Measurements from ENCODE around the gene HMX2.
A peak's percentile ranks its signal among the peaks of the same experiment; 100 is the strongest.
"Not testable (repeated sequence)": the region's sequence is repeated elsewhere in the genome, so short reads cannot be mapped to it uniquely, and the experiment has no call there.

Gene HMX2

GRCh38 chr10:123151737-123152135 is 3.8 kb downstream of the HMX2 start:
- Mint-ChIP-seq H3K4me3 (peak overlapping the region; percentile 57 to 58), H3K27ac (no peak overlapping the region), H3K27me3 (peaks cover 21 to 40% of the 10 kb centered on the region in 2 donors), H3K9me3 (no peaks in the 10 kb centered on the region), H3K4me1 (peaks cover 19 to 43% of the 10 kb centered on the region in 2 donors), H3K36me3 (peaks cover 14 to 18% of the 10 kb centered on the region in 2 donors)
- ATAC-seq (replicated peaks) (no peak), DNase-seq (no peak)

GRCh38 chr10:123153486-123154091 is 5.7 kb downstream of the HMX2 start:
- Mint-ChIP-seq H3K9me3 (no peaks in the 10 kb centered on the region), H3K4me1 (peaks cover 21 to 53% of the 10 kb centered on the region in 2 donors), H3K36me3 (peaks cover 31 to 35% of the 10 kb centered on the region in 2 donors), H3K27me3 (peaks cover 14 to 27% of the 10 kb centered on the region in 2 donors), H3K27ac (peak overlapping the region; percentile 99), H3K4me3 (peak overlapping the region; percentile 93 to 100)
- DNase-seq: no peak
- no peak for ATAC-seq (replicated peaks)

DNA sequence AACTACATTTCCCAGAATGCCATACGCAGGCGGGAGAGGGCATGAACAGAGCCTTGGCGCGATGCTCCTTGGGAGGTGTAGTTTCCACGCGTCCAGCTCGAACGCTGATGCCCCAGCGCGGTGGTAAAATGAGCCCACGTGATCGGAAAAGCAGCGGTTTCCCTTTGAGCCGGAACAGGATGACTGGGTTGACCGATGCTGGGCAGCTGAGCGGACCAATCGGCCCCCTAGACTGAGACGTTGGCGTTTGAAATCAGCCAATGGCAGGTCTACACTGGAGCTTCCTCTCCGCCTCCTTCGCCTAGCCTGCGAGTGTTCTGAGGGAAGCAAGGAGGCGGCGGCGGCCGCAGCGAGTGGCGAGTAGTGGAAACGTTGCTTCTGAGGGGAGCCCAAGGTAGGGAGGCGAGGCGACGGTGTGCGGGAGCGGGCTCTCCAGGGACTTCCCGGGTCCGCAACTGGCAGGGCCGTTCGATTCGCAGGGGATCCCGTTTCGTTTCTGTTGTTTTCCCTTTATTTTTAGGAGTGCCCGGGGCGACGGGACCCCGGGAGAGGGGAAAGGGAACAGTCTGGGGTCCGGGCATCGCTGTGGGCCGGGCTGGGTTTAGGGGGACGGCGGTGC is 6.3 kb downstream of the HMX2 start, which contains the start of gene BUB3:
Gene BUB3, plus strand, starts transcription at position 311 of the 619 bp plus-strand sequence. CDS start 516 bp downstream, outside the sequence.
- Mint-ChIP-seq H3K4me3 (peak within 1 kb of the TSS; percentile 93 to 100), H3K9me3 (no peaks in the 10 kb centered on the region), H3K27me3 (peaks cover 8 to 21% of the 10 kb centered on the region in 2 donors), H3K36me3 (peaks cover 29 to 35% of the 10 kb centered on the region in 2 donors), H3K27ac (peak within 1 kb of the TSS; percentile 99), H3K4me1 (peaks cover 16 to 47% of the 10 kb centered on the region in 2 donors)
- peak; percentile 98 for DNase-seq
- peak; percentile 95 to 96 for ATAC-seq (replicated peaks)

DNA sequence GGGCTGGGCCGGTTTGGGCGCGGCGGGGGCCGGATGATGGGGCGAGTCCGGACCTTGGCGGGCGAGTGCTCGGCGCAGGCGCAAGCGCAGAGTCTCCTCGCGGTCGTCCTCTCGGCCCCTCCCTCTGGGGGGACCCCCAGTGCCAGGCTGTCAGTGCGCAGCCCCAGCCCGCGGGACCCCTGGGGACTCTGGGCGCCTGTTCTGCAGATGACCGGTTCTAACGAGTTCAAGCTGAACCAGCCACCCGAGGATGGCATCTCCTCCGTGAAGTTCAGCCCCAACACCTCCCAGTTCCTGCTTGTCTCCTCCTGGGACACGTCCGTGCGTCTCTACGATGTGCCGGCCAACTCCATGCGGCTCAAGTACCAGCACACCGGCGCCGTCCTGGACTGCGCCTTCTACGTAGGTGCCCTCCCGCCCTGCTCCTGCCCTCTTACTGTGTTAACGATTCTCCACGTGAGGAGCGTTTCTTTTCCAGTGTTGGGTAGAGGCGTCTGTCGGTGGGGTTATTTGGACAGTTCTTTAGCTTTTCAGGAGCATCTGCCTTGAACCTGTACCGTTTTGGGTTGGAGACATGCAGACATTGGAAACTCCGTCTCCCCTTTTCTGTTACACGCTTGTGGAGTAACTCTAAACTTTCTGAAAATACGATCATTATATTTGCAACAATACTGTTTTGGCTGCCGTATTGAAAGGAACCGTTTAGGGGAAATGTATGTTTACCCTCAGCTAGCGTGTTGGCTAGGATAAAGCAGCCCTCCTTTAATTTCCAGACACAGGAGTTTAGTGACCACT is 7.0 kb downstream of the HMX2 start:
- H3K27ac Mint-ChIP-seq: peak overlapping the region; percentile 99
- H3K4me1 Mint-ChIP-seq: peaks cover 16 to 43% of the 10 kb centered on the region in 2 donors
- peak overlapping the region; percentile 93 to 100 for H3K4me3 Mint-ChIP-seq
- H3K36me3 Mint-ChIP-seq: peaks cover 29 to 35% of the 10 kb centered on the region in 2 donors
- no peaks in the 10 kb centered on the region for H3K9me3 Mint-ChIP-seq
- peak; percentile 64 to 70 for ATAC-seq (replicated peaks)
- peaks cover 6 to 16% of the 10 kb centered on the region in 2 donors for H3K27me3 Mint-ChIP-seq
- peak; percentile 70 for DNase-seq

GRCh38 chr10:123156078-123156477 is 8.1 kb downstream of the HMX2 start:
- no peak for DNase-seq
- H3K36me3 Mint-ChIP-seq: peaks cover 35 to 42% of the 10 kb centered on the region in 2 donors

DNA sequence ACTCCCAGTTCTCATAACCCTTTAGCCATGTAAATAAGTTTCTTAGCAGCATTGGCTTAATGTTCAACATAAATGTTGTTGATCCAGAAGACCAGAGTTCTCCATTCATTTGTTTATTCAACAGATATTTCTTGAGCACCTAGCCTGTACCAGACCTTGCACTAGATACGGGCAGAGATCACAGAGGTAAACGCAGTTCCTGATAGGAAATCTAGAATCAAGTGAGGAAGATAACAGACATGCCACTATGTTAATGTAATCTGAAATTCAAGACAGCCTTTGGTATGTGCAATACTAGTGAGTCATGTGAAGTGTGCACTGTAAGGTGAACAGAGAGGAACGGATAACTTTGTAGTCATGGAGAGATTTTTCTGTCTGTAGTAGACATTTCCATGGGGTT is 9.3 kb downstream of the HMX2 start:
- Mint-ChIP-seq H3K36me3 (peaks cover 40 to 49% of the 10 kb centered on the region in 2 donors), H3K27me3 (peaks cover 6% of the 10 kb centered on the region in 2 donors), H3K4me3 (no peak overlapping the region), H3K4me1 (peaks cover 16 to 44% of the 10 kb centered on the region in 2 donors), H3K27ac (no peak overlapping the region), H3K9me3 (no peaks in the 10 kb centered on the region)
- DNase-seq (no peak), ATAC-seq (replicated peaks) (no peak)

More at GRCh38 chr10:123156078-123156477, 8.1 kb downstream of the HMX2 start:
- H3K4me1 Mint-ChIP-seq: peaks cover 20 to 48% of the 10 kb centered on the region in 2 donors
- no peak for ATAC-seq (replicated peaks)
- peaks cover 6 to 11% of the 10 kb centered on the region in 2 donors for H3K27me3 Mint-ChIP-seq
- no peaks in the 10 kb centered on the region for H3K9me3 Mint-ChIP-seq
- H3K27ac Mint-ChIP-seq: no peak overlapping the region
- H3K4me3 Mint-ChIP-seq: peak overlapping the region; percentile 10 to 12

DNA sequence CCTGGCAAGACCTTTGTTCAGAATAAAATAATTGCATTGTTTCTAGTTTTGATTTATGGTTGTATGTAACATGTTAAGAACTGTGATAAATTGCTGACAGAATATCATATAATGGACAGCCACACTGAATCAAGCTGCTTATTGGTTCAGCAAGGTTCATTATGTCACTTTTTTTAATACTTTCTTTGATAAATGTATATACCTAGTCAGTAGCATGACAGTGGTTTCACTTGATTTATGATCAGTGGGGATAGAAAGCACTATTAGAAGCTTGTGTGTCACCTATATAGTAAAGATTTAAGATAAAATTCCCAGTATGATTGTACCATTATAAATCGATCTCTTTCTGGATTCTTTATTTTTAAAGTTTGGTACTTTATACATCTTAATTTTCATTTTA is 10.7 kb downstream of the HMX2 start:
- DNase-seq (no peak), ATAC-seq (replicated peaks) (no peak)
- H3K27ac Mint-ChIP-seq: no peak overlapping the region
- H3K36me3 Mint-ChIP-seq: peaks cover 41 to 53% of the 10 kb centered on the region in 2 donors
- H3K9me3 Mint-ChIP-seq: no peaks in the 10 kb centered on the region
- H3K4me3 Mint-ChIP-seq: no peak overlapping the region
- no peaks in the 10 kb centered on the region for H3K27me3 Mint-ChIP-seq
- peaks cover 16 to 44% of the 10 kb centered on the region in 2 donors for H3K4me1 Mint-ChIP-seq

- Mint-ChIP-seq H3K4me3 (no peak overlapping the region), H3K27ac (no peak overlapping the region), H3K4me1 (peaks cover 16 to 40% of the 10 kb centered on the region in 2 donors), H3K27me3 (no peaks in the 10 kb centered on the region), H3K36me3 (peaks cover 42 to 49% of the 10 kb centered on the region in 2 donors), H3K9me3 (no peaks in the 10 kb centered on the region)
- ATAC-seq (replicated peaks) (no peak), DNase-seq (no peak)
Measured at GRCh38 chr10:123160311-123160980, 12.5 kb downstream of the HMX2 start.

- no peaks in the 10 kb centered on the region for H3K27me3 Mint-ChIP-seq
- H3K4me1 Mint-ChIP-seq: peaks cover 7 to 17% of the 10 kb centered on the region in 2 donors
- ATAC-seq (replicated peaks) (no peak), DNase-seq (no peak)
- no peak overlapping the region for H3K4me3 Mint-ChIP-seq
- H3K27ac Mint-ChIP-seq: no peak overlapping the region
- H3K9me3 Mint-ChIP-seq: no peaks in the 10 kb centered on the region
- peaks cover 29 to 50% of the 10 kb centered on the region in 2 donors for H3K36me3 Mint-ChIP-seq
Measured at GRCh38 chr10:123164319-123164718, 16.4 kb downstream of the HMX2 start.

- no peaks in the 10 kb centered on the region for H3K9me3 Mint-ChIP-seq
- H3K4me3 Mint-ChIP-seq: no peak overlapping the region
- peaks cover 3 to 10% of the 10 kb centered on the region in 2 donors for H3K4me1 Mint-ChIP-seq
- peaks cover 33 to 52% of the 10 kb centered on the region in 2 donors for H3K36me3 Mint-ChIP-seq
- no peaks in the 10 kb centered on the region for H3K27me3 Mint-ChIP-seq
- ATAC-seq (replicated peaks): no peak
- DNase-seq: no peak
- no peak overlapping the region for H3K27ac Mint-ChIP-seq
Measured at GRCh38 chr10:123165445-123166072, 17.6 kb downstream of the HMX2 start.

- H3K27me3 Mint-ChIP-seq: no peaks in the 10 kb centered on the region
- H3K9me3 Mint-ChIP-seq: no peaks in the 10 kb centered on the region
- peaks cover 2 to 5% of the 10 kb centered on the region in 2 donors for H3K4me1 Mint-ChIP-seq
- peaks cover 28 to 53% of the 10 kb centered on the region in 2 donors for H3K36me3 Mint-ChIP-seq
- ATAC-seq (replicated peaks) (no peak), DNase-seq (no peak)
- no peak overlapping the region for H3K4me3 Mint-ChIP-seq
- no peak overlapping the region for H3K27ac Mint-ChIP-seq
Measured at GRCh38 chr10:123166618-123167017, 18.7 kb downstream of the HMX2 start.

- DNase-seq (no peak), ATAC-seq (replicated peaks) (no peak)
- Mint-ChIP-seq H3K9me3 (no peaks in the 10 kb centered on the region), H3K4me3 (no peak overlapping the region), H3K27me3 (no peaks in the 10 kb centered on the region), H3K36me3 (peaks cover 42 to 66% of the 10 kb centered on the region in 2 donors), H3K27ac (no peak overlapping the region), H3K4me1 (peaks cover 0 to 2% of the 10 kb centered on the region in 2 donors)
Measured at GRCh38 chr10:123170961-123171360, 23.0 kb downstream of the HMX2 start.

GRCh38 chr10:123171616-123172015 is 23.7 kb downstream of the HMX2 start:
- DNase-seq, H3K4me1 Mint-ChIP-seq: not testable (repeated sequence)
- H3K36me3 Mint-ChIP-seq: peaks cover 43 to 67% of the 10 kb centered on the region in 2 donors

More at GRCh38 chr10:123171616-123172015, 23.7 kb downstream of the HMX2 start:
- ATAC-seq (replicated peaks); H3K9me3 Mint-ChIP-seq; H3K27me3 Mint-ChIP-seq; H3K27ac Mint-ChIP-seq; H3K4me3 Mint-ChIP-seq: not testable (repeated sequence)

Measured in stimulated activated naive B cell treated with anti-CD40 and anti-IgM and Interleukin-4, amounts not matched to agents 10 μg/mL and 1 μg/mL and 100 μg/mL, for 72 hours (primary cell).